ENCODE results near the gene DAD1. TPM values are rescaled to one million over a fixed set of nuclear protein-coding genes. Genes with fewer than 3 reads are reported as not detected.

The DAD1 gene
- total RNA-seq, 1 experiment from 2014 or later = 162 TPM

GRCh38 chr14:22545842-22546721, 42.9 kb downstream of the DAD1 start (continued):
- TF ChIP-seq, protein P1, sequence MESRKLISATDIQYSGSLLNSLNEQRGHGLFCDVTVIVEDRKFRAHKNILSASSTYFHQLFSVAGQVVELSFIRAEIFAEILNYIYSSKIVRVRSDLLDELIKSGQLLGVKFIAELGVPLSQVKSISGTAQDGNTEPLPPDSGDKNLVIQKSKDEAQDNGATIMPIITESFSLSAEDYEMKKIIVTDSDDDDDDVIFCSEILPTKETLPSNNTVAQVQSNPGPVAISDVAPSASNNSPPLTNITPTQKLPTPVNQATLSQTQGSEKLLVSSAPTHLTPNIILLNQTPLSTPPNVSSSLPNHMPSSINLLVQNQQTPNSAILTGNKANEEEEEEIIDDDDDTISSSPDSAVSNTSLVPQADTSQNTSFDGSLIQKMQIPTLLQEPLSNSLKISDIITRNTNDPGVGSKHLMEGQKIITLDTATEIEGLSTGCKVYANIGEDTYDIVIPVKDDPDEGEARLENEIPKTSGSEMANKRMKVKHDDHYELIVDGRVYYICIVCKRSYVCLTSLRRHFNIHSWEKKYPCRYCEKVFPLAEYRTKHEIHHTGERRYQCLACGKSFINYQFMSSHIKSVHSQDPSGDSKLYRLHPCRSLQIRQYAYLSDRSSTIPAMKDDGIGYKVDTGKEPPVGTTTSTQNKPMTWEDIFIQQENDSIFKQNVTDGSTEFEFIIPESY (IDR thresholded peaks at IDR 0.05; ENCODE audit: extremely low read depth, insufficient replicate concordance, low read length) = no peak
- no peak for TF ChIP-seq SIN3A (IDR thresholded peaks at IDR 0.05; ENCODE audit: low read depth)
- no peak for TF ChIP-seq ZFX (IDR thresholded peaks at IDR 0.05)

GRCh38 chr14:22544881-22545420, 44.1 kb downstream of the DAD1 start:
- H3K27me3 ChIP-seq (ENCODE audit: insufficient read depth, low read length) = no peaks in the 10 kb centered on the region; the same call in 1 of the 2 replicates
- H3K4me2 ChIP-seq (ENCODE audit: low read length) = no peak overlapping the region
- TF ChIP-seq SRF (IDR thresholded peaks at IDR 0.05; ENCODE audit: low read depth) (no peak), POLR2A (IDR thresholded peaks at IDR 0.05; ENCODE audit: borderline replicate concordance, extremely low read depth, insufficient read depth, insufficient read length) (no peak), POLR2AphosphoS5 (IDR thresholded peaks at IDR 0.05; ENCODE audit: low read depth, low read length) (no peak), EZH2 (IDR thresholded peaks at IDR 0.05) (no peak), YY1 (IDR thresholded peaks at IDR 0.05; ENCODE audit: extremely low read depth, insufficient replicate concordance, low read depth, low read length) (no peak), FOSL1 (IDR thresholded peaks at IDR 0.05; ENCODE audit: low read depth) (no peak), JUND (IDR thresholded peaks at IDR 0.05) (no peak), ELF1 (IDR thresholded peaks at IDR 0.05; ENCODE audit: borderline replicate concordance, low read depth) (no peak), TCF7L2 (IDR thresholded peaks at IDR 0.05; ENCODE audit: borderline replicate concordance, extremely low read depth, insufficient read depth, insufficient read length) (no peak), ZFX (IDR thresholded peaks at IDR 0.05) (no peak)
- TF ChIP-seq, protein P1 (IDR thresholded peaks at IDR 0.05; ENCODE audit: extremely low read depth, insufficient replicate concordance, low read length) = no peak
- TF ChIP-seq, protein P2, sequence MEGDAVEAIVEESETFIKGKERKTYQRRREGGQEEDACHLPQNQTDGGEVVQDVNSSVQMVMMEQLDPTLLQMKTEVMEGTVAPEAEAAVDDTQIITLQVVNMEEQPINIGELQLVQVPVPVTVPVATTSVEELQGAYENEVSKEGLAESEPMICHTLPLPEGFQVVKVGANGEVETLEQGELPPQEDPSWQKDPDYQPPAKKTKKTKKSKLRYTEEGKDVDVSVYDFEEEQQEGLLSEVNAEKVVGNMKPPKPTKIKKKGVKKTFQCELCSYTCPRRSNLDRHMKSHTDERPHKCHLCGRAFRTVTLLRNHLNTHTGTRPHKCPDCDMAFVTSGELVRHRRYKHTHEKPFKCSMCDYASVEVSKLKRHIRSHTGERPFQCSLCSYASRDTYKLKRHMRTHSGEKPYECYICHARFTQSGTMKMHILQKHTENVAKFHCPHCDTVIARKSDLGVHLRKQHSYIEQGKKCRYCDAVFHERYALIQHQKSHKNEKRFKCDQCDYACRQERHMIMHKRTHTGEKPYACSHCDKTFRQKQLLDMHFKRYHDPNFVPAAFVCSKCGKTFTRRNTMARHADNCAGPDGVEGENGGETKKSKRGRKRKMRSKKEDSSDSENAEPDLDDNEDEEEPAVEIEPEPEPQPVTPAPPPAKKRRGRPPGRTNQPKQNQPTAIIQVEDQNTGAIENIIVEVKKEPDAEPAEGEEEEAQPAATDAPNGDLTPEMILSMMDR (IDR thresholded peaks at IDR 0.05 in 2 of 3, conservative IDR thresholded peaks at IDR 0.05 in 1 of 3; ENCODE audit: borderline replicate concordance in 1 of 3, insufficient read depth in 1 of 3, low read depth in 2 of 3, low read length in 2 of 3) = no peak
- TF ChIP-seq, protein P3, sequence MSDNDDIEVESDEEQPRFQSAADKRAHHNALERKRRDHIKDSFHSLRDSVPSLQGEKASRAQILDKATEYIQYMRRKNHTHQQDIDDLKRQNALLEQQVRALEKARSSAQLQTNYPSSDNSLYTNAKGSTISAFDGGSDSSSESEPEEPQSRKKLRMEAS (IDR thresholded peaks at IDR 0.05) = no peak
- ChIA-PET POLR2A (no interaction called here), RAD21 (ENCODE audit: low non-redundant PET in 1 of 2, low total read pairs in 2 of 2, uncharacterized antibody in 2 of 2, unreplicated experiment in 2 of 2) (no interaction called here), CTCF (no interaction called here)
- H3K9me3 ChIP-seq (ENCODE audit: control insufficient read depth in 1 of 2, insufficient read depth in 1 of 2, low read depth in 1 of 2, low read length in 2 of 2) = no peaks in the 10 kb centered on the region
- DNase-seq (ENCODE audit: low read depth, low spot score) = no peak
- no peaks in the 10 kb centered on the region for H3K36me3 ChIP-seq (ENCODE audit: control insufficient read depth in 1 of 2, insufficient read depth in 2 of 2, low read length in 2 of 2)
- H4K20me1 ChIP-seq (ENCODE audit: insufficient read depth) = no peaks in the 10 kb centered on the region
- H3K4me3 ChIP-seq (replicated peaks in 1 of 2; ENCODE audit: low read depth in 1 of 2, low read length in 2 of 2) = no peak overlapping the region
- no peaks in the 10 kb centered on the region for H3K79me2 ChIP-seq (ENCODE audit: insufficient read depth, low read length)
- H3K4me1 ChIP-seq (ENCODE audit: control insufficient read depth in 1 of 2, insufficient read depth in 2 of 2, low read length in 2 of 2) = peaks cover 0 to 3% of the 10 kb centered on the region in 2 experiments; a peak in 2 of 4 replicates
- H3K9ac ChIP-seq (ENCODE audit: low read length) = no peak overlapping the region
- no TSS peak for BruUV-seq (replicated peaks)
- H3K9me2 ChIP-seq (ENCODE audit: insufficient read depth) = no peaks in the 10 kb centered on the region
- ATAC-seq = no peak
- intact Hi-C loops (cut with micrococcal nuclease) = no loop called here
- H2AFZ ChIP-seq (ENCODE audit: low read depth, low read length, poor library complexity, severe bottlenecking) = no peak overlapping the region
- no peak overlapping the region for H3K27ac ChIP-seq (ENCODE audit: low read depth, low read length)
